ENCODE data around the gene OMA1. TPM values are rescaled to one million over a fixed set of nuclear protein-coding genes. Genes with fewer than 3 reads are reported as not detected.
A peak's percentile ranks its signal among the peaks of the same experiment; 100 is the strongest.

OMA1 gene
- total RNA-seq: 10 to 100 TPM; 50.6 to 67.6 (median 58.5) TPM

- peak; percentile 95 to 99 (median 97) for TF ChIP-seq CTCF (IDR thresholded peaks at IDR 0.05)
- peak; percentile 81 to 95 for TF ChIP-seq POLR2A (IDR thresholded peaks at IDR 0.05)
- 2 to 7% methylated on average over 7 to 35 of the region's 46 CpGs for WGBS, 2 donors
- H3K27me3 ChIP-seq: no peaks in the 10 kb centered on the region
- peak within 1 kb of the TSS; percentile 100 for H3K27ac ChIP-seq
- intact Hi-C loops (cut with DNase I): loop anchor here (5.0 to 10.0 kb wide), 2 partner anchors 34 to 108 kb away; no protein-coding TSS in a partner anchor
- H3K4me1 ChIP-seq: peaks cover 3 to 9% of the 10 kb centered on the region in 2 donors
- no peaks in the 10 kb centered on the region for H3K9me3 ChIP-seq
- H3K4me3 ChIP-seq (replicated peaks in 1 of 3): peak within 1 kb of the TSS; percentile 19 to 73 (median 71)
- peak; percentile 97 for DNase-seq
- no peaks in the 10 kb centered on the region for H3K36me3 ChIP-seq
Observed at GRCh38 chr1:58546520-58547308, at the start of gene OMA1. OMA1 (minus strand) TSS chr1:58546726; CDS start chr1:58539294, 7,432 bp downstream.

- no peak overlapping the region for H3K27ac ChIP-seq
- no peaks in the 10 kb centered on the region for H3K9me3 ChIP-seq
- intact Hi-C loops (cut with DNase I): no loop called here
- H3K27me3 ChIP-seq: no peaks in the 10 kb centered on the region
- H3K36me3 ChIP-seq: no peaks in the 10 kb centered on the region
- H3K4me3 ChIP-seq (replicated peaks in 1 of 3): no peak overlapping the region
- H3K4me1 ChIP-seq: peaks cover 12 to 32% of the 10 kb centered on the region in 2 donors
- TF ChIP-seq CTCF (IDR thresholded peaks at IDR 0.05) (no peak), POLR2A (IDR thresholded peaks at IDR 0.05) (no peak)
- DNase-seq: no peak
- 67 to 83% methylated on average over 1 of the region's 1 CpG for WGBS, 2 donors
Observed at GRCh38 chr1:58594546-58594945, 48.0 kb upstream of the OMA1 start.

GRCh38 chr1:58592522-58593134 is 46.1 kb upstream of the OMA1 start:
- Histone ChIP-seq H3K4me3 (replicated peaks in 1 of 3) (no peak overlapping the region), H3K27ac (peak overlapping the region; percentile 49 to 87 (median 62)), H3K36me3 (no peaks in the 10 kb centered on the region), H3K4me1 (peaks cover 12 to 30% of the 10 kb centered on the region in 2 donors), H3K27me3 (no peaks in the 10 kb centered on the region), H3K9me3 (no peaks in the 10 kb centered on the region)
- peak; percentile 93 to 96 for DNase-seq
- TF ChIP-seq CTCF (IDR thresholded peaks at IDR 0.05) (no peak), POLR2A (IDR thresholded peaks at IDR 0.05) (peak in 1 of 2 donors; percentile 39)
- intact Hi-C loops (cut with DNase I): no loop called here
- WGBS, 2 donors: 45 to 51% methylated on average over 5 of the region's 5 CpGs

- DNase-seq: no peak
- WGBS, 2 donors: 87 to 93% methylated on average over 1 of the region's 1 CpG
- intact Hi-C loops (cut with DNase I): no loop called here
- Histone ChIP-seq H3K4me3 (replicated peaks in 1 of 3) (no peak overlapping the region), H3K27me3 (no peaks in the 10 kb centered on the region), H3K9me3 (no peaks in the 10 kb centered on the region), H3K27ac (peak overlapping the region; percentile 0 to 87 (median 62)), H3K36me3 (no peaks in the 10 kb centered on the region), H3K4me1 (peaks cover 12 to 22% of the 10 kb centered on the region in 2 donors)
- TF ChIP-seq POLR2A (IDR thresholded peaks at IDR 0.05) (no peak), CTCF (IDR thresholded peaks at IDR 0.05) (no peak)
Observed at GRCh38 chr1:58591806-58592205, 45.3 kb upstream of the OMA1 start.

- Histone ChIP-seq H3K27ac (no peak overlapping the region), H3K4me3 (replicated peaks in 1 of 3) (no peak overlapping the region), H3K36me3 (no peaks in the 10 kb centered on the region), H3K27me3 (no peaks in the 10 kb centered on the region), H3K9me3 (no peaks in the 10 kb centered on the region), H3K4me1 (peaks cover 12 to 22% of the 10 kb centered on the region in 2 donors)
- intact Hi-C loops (cut with DNase I): no loop called here
- no peak for DNase-seq
- TF ChIP-seq CTCF (IDR thresholded peaks at IDR 0.05) (no peak), POLR2A (IDR thresholded peaks at IDR 0.05) (no peak)
Observed at GRCh38 chr1:58590019-58590418, 43.5 kb upstream of the OMA1 start.

Measured in thyroid gland (tissue), 4 donors.